Stimulated activated CD8-positive, alpha-beta memory T cell treated with anti-CD3 and anti-CD28 coated beads, Interleukin-4, amount 100 ng/mL, for 48 hours (primary cell): ENCODE results near the gene TXNIP.
"Not testable (repeated sequence)": the region's sequence is repeated elsewhere in the genome, so short reads cannot be mapped to it uniquely, and the experiment has no call there.

ENCODE experiments used
- DNase-seq: peaks from one replicate; pipeline ENCODE4 v3.0.0-alpha.2; 2020

Gene TXNIP

GRCh38 chr1:145996433-145997015 lies at the start of gene TXNIP:
TXNIP (minus strand) TSS chr1:145996579; CDS start chr1:145996266, 313 bp downstream.
- peak; percentile 96 for DNase-seq

DNA sequence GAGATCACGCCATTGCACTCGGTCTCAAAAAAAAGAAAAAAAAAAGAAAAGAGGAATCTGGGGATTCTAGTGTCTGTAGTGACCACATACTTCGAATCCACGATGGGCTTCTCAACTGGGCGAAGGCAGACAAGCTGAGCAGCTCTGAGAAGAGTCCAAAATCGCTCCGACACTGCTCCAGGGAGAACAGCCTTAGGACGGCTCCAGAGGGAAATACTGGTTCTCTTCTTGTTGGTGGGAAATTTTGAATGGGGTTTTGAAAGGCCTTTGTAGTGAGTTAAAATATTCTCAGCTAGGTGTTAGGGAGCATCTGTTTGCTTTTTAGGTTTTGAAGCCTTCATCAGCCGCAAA lies 43.4 kb upstream of the TXNIP start:
- DNase-seq, result no peak

- peak; percentile 90 for DNase-seq
Observed at GRCh38 chr1:146036965-146037646, 40.7 kb upstream of the TXNIP start.

DNA sequence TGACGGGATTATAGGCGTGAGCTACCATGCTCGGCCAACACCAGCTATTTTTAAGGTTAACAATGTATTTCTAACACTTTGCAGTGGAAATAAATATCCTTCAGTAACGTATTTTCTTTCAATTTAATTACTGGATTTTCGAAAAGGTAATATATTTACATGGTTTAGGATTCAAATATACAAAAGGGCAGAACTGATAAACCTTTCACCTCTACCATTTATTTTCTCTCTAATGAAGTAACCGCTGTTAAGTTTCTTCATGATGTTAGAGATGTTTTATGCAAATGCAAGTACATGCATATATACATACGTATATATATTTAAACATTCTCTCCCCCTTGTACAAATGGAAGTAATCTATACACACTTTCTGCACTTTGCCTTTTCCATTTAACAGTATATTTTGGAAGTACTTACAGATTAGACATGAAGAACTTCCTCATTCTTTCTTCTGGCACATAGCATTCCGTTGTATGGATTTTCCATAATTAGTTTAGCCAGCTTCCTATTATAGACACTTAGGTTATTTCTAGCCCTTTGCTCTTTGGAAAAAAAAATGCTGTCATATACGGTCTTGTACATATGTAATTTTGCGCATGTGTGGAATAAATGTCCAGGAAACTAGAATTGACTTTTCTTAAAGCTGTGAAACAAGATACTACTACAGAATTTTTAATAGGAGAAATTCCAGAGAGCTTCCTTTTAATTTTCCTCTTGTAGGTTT lies 40.0 kb upstream of the TXNIP start:
- DNase-seq, result no peak

DNA sequence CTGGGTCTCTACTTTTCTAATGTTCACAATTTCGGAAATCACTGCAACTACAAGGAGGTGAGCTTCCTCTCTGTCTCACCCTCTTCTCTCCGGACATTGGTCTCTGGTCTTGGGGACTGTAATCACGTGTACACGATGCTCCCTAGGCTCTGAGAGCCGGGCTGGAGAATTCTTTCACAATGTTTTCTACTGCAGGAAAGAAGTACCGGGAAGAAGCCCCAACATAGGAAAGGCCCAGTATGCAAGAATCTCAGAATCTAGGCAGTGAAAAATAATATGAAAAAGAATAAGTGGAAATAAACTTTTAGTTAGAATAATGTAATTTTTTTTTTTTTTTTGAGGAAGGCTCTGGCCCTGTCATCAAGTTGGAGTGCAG lies 38.7 kb upstream of the TXNIP start:
- DNase-seq, result no peak

DNA sequence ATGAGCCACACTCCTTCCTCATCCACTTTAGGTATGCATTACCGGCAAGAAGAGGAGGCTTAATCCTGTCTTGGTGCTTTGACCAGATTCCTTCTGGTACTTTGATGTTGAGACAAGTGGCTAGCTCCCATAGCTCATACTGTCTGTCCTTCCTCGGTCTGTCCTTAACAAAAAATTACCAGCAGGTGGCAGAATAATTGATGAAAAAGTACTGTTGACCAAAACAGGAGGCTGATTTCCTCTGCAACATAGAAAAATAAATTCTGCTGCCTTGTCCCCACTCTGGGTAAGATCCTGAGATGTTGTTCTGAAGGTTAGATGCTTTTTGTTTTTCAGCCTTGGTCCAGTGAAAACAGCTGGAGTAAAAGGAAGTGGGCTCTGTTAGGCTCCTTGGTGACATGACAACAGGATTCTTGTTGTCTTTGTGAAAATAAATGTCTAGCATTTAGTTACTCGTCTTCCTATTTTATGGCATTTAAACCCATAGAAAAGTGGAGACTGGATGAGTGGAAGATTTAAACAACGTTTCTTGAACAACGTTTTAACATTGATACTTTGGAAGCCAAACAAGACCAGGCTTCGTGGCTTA lies 36.3 kb upstream of the TXNIP start:
- DNase-seq, result no peak

GRCh38 chr1:146031476-146031875 lies 35.1 kb upstream of the TXNIP start:
- no peak for DNase-seq

DNA sequence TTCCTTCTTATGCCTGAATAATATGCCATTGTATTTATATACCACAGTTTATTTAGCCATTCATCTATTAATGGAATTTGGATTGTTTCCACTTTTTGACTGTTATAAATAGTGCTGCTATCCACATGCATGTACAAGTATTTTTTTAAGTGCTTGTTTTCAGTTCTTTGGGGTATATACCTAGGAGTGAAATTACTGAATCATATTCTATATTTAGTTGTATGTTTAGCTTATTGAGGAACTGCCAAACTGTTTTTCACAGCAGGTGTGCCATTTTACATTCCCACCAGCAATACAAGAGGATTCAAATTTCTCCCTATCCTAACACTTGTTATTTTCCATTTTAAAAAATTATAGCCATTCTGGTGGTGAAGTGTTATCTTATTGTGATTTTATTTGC lies 32.7 kb upstream of the TXNIP start:
- no peak for DNase-seq

- not testable (repeated sequence) for DNase-seq
Observed at GRCh38 chr1:146026650-146027049, 30.3 kb upstream of the TXNIP start.

DNA sequence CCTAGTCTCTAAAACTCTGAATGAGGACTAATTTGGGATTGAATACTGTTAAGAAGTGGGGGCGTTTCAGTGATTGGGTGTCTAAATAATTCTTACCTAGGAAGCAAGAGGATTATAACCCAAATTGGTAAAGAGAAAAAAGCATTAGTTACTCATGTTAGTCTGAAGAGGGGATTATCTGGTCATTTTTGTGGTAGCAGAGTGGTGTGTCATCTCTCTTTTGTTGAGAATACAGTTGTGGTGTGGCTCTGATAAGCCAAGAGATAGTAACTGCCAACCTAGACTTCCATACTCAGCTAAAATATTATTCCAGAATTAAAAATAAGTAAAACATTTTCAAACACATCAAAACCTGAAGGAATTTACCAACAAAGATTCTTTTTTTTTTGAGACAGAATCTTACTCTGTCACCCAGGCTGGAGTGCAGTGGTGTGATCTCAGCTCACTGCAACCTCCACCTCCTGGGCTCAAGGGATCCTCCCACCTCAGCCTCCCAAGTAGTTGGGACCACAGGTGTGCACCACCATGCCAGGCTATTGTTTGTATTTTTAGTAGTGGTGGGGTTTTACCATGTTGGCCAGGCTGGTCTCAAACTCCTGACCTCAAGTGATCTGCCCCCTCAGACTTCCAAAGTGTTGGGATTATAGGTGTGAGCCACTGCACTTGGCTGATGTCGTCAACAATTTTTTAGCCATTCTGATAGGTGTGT lies 29.6 kb upstream of the TXNIP start:
- not testable (repeated sequence) for DNase-seq

DNA sequence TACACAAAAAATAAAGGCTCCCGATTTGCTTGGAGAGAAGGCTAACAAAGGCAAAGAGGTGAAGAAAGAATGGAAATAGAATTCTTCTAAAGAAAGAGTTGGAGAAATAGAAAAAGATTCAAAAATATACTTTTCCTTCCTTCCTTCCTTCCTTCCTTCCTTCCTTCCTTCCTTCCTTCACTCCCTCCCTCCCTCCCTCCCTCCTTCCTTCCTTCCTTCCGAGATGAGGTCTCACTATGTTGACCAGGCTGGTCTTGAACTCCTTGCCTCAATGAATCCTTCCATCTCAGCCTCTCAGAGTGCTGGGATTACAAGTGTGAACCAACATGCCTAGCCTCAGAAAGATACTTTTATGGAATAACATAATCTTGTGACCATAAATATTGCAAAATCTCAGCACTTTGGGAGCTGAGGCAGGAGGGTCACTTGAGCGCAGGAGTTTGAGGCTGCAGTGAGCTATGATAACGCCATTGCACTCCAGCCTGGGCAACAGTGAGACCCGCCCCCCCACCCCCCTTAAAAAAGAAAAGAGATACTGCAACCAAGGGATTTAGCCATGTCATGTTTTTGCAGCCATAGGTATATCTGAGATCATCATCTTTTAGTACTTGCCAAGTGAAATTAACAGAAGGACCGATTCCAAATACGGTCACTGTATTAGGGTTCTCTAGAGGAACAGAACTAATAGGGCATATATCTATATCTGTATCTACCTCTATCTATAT lies 26.2 kb upstream of the TXNIP start:
- no peak for DNase-seq

- DNase-seq, result no peak
Observed at GRCh38 chr1:146021622-146022402, 25.4 kb upstream of the TXNIP start, which contains the start of gene HJV. HJV (minus strand) TSS chr1:146021735; CDS start chr1:146020231, 1,504 bp downstream.

- no peak for DNase-seq
Observed at GRCh38 chr1:146021050-146021445, 24.7 kb upstream of the TXNIP start.

DNA sequence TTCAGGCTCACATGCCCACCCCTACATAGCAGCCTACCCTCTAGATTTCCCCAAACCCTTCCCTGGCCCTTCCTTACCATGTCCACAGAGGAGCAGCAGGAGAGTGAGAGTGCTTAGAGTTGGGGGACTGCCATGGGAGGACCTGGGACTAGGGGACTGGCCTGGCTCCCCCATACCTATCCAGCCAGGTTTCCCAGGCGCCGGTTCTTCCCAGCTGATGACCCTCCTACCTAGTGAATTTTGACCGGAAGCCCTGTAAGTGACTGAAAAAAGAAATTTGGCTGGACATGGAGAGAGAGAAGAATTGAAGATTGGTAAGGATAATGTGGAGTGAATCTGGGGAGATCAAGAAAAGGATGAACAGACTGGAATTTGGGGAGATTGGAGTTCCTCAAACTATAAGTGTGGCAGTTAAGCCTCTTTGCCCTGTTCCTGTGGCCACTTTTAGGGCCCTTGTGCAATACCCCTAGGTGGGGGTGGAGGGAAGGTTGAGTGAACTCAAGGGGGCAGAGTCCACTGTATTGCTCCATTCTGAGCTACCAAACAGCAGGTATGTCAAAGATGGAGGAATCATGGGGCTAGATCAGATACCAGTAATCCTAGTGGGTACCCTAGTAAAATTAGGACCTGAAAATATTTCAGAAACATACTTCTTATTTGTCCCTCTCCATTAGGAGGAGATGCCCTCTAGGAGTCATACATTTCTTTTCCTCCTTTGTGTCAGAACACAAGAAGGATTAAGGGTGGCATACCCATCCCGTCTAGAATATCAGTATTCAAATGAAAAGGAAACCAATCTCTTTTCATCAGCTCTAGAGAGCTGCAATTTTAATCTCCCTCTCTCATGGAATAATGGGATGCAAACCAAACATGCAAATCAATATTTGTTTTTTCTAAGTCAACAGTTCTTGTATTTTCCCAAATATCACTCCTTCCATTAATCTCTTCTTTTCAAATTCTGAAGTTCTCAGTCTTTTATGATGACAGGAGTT lies 24.0 kb upstream of the TXNIP start:
- DNase-seq, result no peak

DNA sequence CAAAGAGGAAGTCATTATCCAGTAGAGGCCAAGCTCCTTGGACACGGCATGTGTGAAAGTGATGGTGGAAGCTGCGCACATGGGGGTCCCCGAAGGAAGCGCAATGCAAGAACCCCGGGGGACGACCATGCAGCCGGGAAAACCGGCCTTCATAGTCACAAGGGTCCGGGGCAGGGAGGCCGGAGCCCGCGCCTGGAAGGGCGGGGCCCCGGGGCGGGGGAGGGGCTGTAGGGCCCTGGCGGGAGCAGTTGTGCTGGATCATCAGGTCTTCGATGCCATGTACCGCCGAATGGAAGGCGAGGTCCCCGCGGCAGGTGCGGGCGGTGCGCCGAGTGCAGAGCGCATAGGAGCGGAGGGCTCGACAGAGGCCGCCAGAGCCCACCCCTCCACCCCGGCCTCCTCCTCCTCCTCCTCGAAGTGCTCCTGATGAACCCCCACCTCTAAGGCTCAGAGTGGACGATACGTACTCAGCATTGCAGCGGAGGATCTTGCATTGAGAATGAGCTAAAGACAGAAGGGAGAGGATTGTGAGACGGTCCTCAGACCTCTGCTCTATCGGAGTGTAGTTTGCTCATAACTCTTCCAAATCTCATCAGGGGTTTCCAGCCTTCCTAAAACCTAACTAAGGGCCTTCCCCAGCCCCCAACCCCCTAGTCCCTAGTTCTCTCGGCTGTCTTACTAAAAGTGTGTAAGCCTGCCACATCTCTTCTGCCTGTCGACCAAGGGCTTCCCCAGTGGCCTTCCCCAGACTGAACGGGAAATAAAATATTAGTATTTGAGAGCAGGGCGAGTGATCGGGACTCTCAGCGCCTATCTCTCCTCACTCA lies 23.1 kb upstream of the TXNIP start:
- DNase-seq, result no peak

GRCh38 chr1:146016891-146017290 lies 20.5 kb upstream of the TXNIP start:
- DNase-seq, result no peak

DNA sequence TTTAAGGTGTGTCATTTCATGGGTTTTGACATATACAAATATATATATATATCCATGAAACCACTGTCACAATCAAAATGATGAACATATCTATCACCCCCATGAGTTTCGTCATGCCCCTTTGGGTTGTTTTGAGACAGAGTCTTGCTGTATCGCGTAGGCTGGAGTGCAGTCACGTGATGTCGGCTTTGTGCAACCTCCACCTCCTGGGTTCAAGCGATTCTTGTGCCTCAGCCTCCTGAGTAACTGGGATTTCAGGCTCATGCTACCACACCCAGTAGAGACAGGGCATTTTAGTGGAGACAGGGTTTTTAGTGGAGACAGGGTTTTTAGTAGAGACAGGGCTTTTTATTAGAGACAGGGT lies 17.2 kb upstream of the TXNIP start:
- no peak for DNase-seq

- no peak for DNase-seq
Observed at GRCh38 chr1:146012703-146013558, 16.6 kb upstream of the TXNIP start.
